Testis (tissue), 2 donors: ENCODE data around the gene ZC3H15.

Experiments
- POLR2A ChIP-seq: fragments of 450-650 bp; IDR thresholded peaks from one replicate; pipeline ENCODE4 v1.6.1; 2017; ENCODE audit warnings: antibody characterized with exemption, mild to moderate bottlenecking, moderate library complexity
- TF ChIP-seq, protein P1 (sequence below), 3 experiments: fragments of 450-650 bp in 2 of 3; fragments of 200-600 bp in 1 of 3; sonication (generic) in 1 of 3; IDR thresholded peaks; one replicate each; pipeline ENCODE4 v1.5.1; 2016 to 2019; ENCODE audit warnings: antibody characterized with exemption in 3 of 3, mild to moderate bottlenecking in 2 of 3, moderate library complexity in 1 of 3

DNA sequence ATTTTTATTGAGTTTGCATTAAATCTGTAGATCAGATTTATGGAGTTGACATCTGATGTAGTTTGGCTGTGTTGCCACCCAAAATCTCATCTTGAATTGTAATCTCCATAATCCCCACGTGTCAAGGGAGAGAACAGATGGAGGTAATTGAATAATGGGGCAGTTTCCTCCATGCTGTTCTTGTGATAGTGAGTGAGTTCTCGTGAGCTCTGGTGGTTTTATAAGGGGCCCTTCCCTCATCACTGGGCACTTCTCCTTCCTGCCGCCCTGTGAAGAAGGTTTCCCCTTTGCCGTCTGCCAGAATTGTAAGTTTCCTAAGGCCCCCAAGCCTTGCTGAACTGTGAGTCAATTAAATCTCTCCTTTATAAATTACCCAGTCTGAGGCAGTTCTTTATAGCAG is 32.2 kb downstream of the ZC3H15 start:
- TF ChIP-seq, protein P1, sequence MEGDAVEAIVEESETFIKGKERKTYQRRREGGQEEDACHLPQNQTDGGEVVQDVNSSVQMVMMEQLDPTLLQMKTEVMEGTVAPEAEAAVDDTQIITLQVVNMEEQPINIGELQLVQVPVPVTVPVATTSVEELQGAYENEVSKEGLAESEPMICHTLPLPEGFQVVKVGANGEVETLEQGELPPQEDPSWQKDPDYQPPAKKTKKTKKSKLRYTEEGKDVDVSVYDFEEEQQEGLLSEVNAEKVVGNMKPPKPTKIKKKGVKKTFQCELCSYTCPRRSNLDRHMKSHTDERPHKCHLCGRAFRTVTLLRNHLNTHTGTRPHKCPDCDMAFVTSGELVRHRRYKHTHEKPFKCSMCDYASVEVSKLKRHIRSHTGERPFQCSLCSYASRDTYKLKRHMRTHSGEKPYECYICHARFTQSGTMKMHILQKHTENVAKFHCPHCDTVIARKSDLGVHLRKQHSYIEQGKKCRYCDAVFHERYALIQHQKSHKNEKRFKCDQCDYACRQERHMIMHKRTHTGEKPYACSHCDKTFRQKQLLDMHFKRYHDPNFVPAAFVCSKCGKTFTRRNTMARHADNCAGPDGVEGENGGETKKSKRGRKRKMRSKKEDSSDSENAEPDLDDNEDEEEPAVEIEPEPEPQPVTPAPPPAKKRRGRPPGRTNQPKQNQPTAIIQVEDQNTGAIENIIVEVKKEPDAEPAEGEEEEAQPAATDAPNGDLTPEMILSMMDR (IDR thresholded peaks at IDR 0.05), result no peak
- TF ChIP-seq POLR2A, result no peak
